Measurements from ENCODE around the gene KCTD8.

The KCTD8 gene

GRCh38 chr4:44279469-44279868 lies 169.1 kb downstream of the KCTD8 start:
- TF ChIP-seq ESRRG (CRISPR knock-in tag; IDR thresholded peaks at IDR 0.05) (no peak), RARB (CRISPR knock-in tag; IDR thresholded peaks at IDR 0.05) (no peak), CSRNP3 (CRISPR knock-in tag; IDR thresholded peaks at IDR 0.05) (no peak), ISL1 (CRISPR knock-in tag; IDR thresholded peaks at IDR 0.05) (no peak), ZNF565 (CRISPR knock-in tag; conservative IDR thresholded peaks at IDR 0.05; ENCODE audit: low read depth) (no peak), SNAI2 (CRISPR knock-in tag; IDR thresholded peaks at IDR 0.05) (no peak), BACH2 (CRISPR knock-in tag; IDR thresholded peaks at IDR 0.05; ENCODE audit: borderline replicate concordance) (no peak), ZNF8 (CRISPR knock-in tag; IDR thresholded peaks at IDR 0.05) (no peak), TOX (CRISPR knock-in tag; IDR thresholded peaks at IDR 0.05; ENCODE audit: borderline replicate concordance) (no peak), ARNTL (CRISPR knock-in tag; IDR thresholded peaks at IDR 0.05; ENCODE audit: borderline replicate concordance, low read depth) (no peak), ZFP3 (CRISPR knock-in tag; IDR thresholded peaks at IDR 0.05) (no peak), ZFP30 (CRISPR knock-in tag; IDR thresholded peaks at IDR 0.05) (no peak), TSHZ2 (CRISPR knock-in tag; IDR thresholded peaks at IDR 0.05) (no peak)
- no peak for ATAC-seq

GRCh38 chr4:44279066-44279465 lies 169.5 kb downstream of the KCTD8 start:
- TF ChIP-seq BACH2 (CRISPR knock-in tag; IDR thresholded peaks at IDR 0.05; ENCODE audit: borderline replicate concordance) (no peak), CSRNP3 (CRISPR knock-in tag; IDR thresholded peaks at IDR 0.05) (no peak), CSDC2 (CRISPR knock-in tag; IDR thresholded peaks at IDR 0.05) (no peak), GLIS3 (CRISPR knock-in tag; IDR thresholded peaks at IDR 0.05) (no peak), ZNF565 (CRISPR knock-in tag; conservative IDR thresholded peaks at IDR 0.05; ENCODE audit: low read depth) (no peak), ZC3H10 (CRISPR knock-in tag; IDR thresholded peaks at IDR 0.05) (no peak), TCF4 (CRISPR knock-in tag; IDR thresholded peaks at IDR 0.05; ENCODE audit: borderline replicate concordance) (no peak)
- ATAC-seq = no peak

GRCh38 chr4:44257461-44257860 lies 191.1 kb downstream of the KCTD8 start:
- TF ChIP-seq TSHZ2 (CRISPR knock-in tag; IDR thresholded peaks at IDR 0.05) (no peak), CSDC2 (CRISPR knock-in tag; IDR thresholded peaks at IDR 0.05) (no peak), TOX (CRISPR knock-in tag; IDR thresholded peaks at IDR 0.05; ENCODE audit: borderline replicate concordance) (no peak), PATZ1 (CRISPR knock-in tag; IDR thresholded peaks at IDR 0.05; ENCODE audit: borderline replicate concordance) (no peak), OSR1 (CRISPR knock-in tag; IDR thresholded peaks at IDR 0.05) (no peak), CSRNP3 (CRISPR knock-in tag; IDR thresholded peaks at IDR 0.05) (no peak), ZNF8 (CRISPR knock-in tag; IDR thresholded peaks at IDR 0.05) (no peak), PPARA (CRISPR knock-in tag; IDR thresholded peaks at IDR 0.05; ENCODE audit: borderline replicate concordance) (no peak), ZFP3 (CRISPR knock-in tag; IDR thresholded peaks at IDR 0.05) (no peak)
- ATAC-seq = no peak
